HG03558 (cell line): Measurements from ENCODE around the gene L3MBTL3.
"Not testable (repeated sequence)": the region's sequence is repeated elsewhere in the genome, so short reads cannot be mapped to it uniquely, and the experiment has no call there.

Experiments
- ATAC-seq: cut with Tn5 transposase; IDR thresholded peaks from one replicate; pipeline ENCODE4 v1.9.1; 2021; ENCODE audit warnings: moderate number of reproducible peaks; ENCODE audit not compliant: unreplicated experiment; ENCODE audit errors: extremely low read depth

The L3MBTL3 gene

DNA sequence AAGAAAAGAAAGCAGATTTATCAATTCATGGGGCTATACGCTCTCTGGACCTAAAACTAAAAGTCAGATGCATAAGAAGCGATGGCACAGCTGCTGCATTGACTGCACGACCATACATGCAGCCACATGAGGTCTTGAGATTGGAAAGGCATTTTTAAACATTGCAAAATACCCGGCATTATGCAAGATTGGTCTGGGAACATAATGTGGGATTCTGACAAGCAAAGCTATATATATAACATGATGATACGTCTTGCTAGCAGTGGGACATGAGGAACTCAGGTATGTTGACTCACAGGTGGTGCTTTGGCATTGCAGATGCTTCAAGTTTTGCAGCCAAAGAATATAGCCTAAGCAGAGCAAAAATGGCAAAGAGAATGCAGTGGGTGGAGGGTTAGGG, 149.3 kb downstream of the L3MBTL3 start:
- no peak for ATAC-seq

DNA sequence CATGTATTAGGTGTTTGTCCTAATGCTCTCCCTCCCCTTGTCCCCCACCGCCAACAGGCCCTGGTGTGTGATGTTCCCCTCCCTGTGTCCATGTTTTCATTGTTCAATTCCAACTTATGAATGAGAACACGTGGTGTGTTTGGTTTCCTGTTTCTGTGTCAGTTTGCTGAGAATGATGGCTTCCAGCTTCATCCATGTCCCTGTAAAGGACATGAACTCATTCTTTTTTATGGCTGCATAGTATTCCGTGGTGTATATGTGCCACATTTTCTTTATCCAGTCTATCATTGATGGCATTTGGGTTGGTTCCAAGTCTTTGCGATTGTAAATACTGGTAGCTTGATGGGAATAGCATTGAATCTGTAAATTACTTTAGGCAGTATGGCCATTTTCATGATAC, 151.8 kb downstream of the L3MBTL3 start:
- ATAC-seq, result not testable (repeated sequence)

DNA sequence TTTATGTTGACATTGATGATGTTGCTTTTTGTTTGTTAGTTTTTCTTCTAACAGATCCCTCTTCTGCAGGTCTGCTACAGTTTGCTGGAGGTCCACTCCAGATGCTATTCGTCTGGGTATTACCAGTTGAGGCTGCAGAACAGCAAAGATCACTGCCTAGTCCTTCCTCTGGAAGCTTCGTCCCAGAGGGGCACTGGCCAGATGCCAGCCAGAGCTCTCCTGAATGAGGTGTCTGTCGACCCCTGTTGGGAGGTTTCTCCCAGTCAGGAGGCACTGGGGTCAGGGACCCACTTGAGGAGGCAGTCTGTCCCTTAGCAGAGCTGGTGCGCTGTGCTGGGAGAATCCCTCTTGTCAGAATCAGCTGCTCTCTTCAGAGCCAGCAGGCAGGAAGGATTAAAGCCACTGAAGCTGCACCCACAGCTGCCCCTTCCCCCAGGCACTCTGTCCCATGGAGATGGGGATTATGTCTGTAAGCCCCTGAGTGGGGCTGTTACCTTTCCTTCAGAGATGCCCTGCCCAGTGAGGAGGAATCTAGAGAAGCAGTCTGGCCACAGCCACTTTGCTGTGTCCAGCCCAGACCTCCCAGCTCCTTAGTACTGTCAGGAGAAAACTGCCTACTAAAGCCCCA, 155.1 kb downstream of the L3MBTL3 start:
- not testable (repeated sequence) for ATAC-seq

DNA sequence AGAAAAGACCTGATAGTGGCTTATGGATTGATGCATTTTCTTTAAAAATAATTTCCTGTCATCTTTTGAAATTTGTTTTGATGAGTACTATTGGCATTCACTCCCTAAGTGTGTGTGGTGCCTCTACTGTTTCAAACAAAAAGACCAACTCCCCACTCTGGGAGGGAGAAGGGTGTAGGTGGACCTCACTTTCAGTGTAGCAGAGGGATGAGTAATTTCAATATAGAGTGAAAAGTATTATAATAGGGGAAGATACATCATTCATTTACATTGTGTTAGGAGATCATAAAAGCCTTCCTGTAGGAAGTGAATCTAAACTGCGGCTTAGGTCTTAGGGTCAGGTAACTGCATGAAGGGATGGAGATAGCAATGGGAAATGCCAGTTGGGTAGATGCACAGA, 158.0 kb downstream of the L3MBTL3 start:
- ATAC-seq, result no peak

DNA sequence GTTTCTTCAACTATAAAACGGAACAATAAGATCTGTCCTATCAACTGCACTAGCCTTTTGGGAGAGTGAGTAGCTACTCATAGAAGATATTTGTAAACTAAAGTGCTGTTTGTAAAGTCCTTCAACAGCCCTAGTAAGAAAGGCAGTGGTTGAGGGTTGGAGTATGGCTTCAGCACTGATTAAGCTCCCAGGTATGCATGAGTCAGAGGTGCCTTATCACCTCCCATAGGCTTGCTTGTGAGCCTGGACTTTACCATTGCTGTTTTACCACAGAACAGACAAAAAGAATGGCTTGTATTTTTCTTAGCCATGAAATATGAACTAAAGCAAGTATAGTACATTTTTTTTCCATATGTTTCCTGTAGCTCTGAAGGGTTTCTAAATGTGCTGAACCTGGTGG, 160.3 kb downstream of the L3MBTL3 start:
- ATAC-seq, result no peak

DNA sequence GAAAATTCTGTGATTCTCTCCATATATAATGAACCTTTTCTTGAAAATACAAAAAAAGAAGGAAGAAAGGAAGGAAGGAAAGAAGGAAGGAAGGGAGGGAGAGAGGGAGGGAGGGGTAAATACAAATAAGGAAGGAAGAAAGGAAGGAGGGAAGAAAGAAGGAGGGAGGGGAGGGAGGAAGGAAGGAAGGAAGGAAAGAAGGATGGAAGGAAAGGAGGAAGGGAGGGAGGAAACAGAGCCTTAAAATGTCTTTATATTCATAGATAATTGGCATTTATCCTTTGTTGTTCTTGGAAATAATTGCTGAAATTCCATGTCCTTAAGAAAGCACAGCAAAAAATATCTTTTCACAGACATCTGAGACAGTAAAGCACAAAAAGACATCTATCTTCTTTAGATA, 164.1 kb downstream of the L3MBTL3 start:
- no peak for ATAC-seq

DNA sequence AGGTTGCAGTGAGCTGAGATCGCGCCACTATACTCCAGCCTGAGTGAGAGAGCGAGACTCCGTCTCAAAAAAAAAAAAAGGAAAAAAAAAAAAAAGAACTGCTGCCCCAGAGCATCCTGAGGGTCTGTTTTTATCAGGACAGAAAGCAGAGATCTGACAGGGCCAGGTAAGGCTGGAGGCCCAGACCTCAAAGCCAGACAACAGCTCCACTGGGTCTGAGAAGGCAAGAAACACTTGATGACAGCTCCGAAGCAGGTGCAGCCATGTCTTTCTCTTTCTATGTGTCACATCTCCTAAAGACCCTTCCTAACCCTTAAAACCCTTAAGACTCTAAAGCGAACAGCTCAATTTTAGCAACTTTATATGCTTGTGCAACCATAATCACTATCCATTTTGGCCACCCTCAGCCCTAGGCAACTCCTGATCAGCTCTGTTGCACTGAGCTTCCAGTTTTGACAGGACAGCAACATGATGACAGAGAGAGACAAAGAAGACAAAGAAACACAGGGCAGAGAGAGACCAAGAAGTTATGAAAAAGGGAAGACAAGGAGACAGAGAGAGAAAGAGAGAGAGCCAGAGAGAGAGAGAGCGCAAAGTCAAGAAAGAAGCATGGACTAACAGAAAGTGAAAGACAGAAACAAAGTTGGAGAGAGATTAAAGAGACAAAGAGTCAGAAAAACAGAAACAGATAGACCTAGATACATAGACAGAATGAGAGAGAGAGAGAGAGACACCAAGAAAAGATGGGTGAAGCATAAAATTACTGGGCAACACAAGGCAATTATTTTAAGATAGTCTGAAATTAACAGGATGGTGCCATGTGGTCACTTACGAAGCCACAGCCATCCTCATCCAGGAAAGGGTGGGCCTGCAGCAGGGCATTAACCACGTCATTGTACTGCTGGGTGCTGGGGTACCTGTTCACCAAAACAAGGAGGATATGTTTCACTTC, 165.2 kb downstream of the L3MBTL3 start:
- ATAC-seq, result no peak

DNA sequence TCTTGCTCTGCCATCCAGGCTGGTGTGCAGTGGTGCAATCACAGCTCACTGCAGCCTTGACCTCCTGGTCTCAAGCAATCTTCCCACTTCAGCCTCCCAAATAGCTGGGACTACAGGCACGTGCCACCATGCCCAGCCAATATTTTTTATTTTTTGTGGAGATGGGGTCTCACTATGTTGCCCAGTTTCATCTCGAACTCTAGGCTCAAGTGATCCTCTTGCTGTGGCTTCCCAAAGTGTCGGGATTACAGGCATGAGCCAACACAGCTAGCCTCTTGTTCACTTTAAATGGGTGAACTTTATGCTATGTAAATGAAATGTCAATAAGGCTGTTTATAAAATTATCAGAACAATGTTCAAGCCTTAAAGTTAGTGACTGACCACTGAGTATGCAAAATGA, 167.3 kb downstream of the L3MBTL3 start:
- ATAC-seq, result no peak

DNA sequence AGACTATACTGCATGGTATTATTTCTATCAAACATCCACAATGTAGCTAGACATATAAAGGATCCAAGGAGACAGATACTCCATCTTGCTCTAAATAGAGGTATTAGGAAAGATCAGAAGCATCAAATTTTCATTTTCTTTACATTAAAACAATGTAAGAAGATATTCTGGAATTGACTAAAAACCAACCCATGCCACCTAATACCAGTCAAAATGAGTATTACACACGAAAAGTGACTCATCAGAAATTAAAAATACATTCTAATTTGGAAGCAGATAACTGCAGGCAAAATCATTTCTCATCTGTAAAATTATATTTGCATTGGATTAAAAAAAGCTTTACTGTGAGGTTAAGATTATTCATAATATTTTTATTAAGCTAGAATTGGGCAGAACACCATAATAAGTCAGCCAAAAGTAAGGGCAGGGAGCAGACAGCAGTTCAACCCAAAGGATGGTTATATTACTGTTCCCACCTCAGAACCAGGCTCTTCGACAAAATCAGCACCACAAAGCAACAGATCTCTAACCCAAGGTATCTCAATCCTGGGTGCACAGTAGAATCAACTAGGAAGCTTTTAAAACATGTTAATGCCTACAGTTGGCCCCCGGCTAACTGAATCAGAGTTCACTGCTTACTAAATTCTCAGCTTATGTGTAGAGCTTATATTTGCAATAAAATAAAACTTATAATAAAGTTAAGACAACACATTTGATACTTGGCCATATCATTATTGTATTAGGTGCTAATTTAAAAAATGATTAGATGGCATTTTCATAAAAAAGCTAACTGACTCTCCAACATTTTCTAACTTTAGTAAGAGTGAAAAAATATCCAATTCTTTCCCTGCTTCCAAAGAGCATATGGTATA, 169.2 kb downstream of the L3MBTL3 start:
- no peak for ATAC-seq

DNA sequence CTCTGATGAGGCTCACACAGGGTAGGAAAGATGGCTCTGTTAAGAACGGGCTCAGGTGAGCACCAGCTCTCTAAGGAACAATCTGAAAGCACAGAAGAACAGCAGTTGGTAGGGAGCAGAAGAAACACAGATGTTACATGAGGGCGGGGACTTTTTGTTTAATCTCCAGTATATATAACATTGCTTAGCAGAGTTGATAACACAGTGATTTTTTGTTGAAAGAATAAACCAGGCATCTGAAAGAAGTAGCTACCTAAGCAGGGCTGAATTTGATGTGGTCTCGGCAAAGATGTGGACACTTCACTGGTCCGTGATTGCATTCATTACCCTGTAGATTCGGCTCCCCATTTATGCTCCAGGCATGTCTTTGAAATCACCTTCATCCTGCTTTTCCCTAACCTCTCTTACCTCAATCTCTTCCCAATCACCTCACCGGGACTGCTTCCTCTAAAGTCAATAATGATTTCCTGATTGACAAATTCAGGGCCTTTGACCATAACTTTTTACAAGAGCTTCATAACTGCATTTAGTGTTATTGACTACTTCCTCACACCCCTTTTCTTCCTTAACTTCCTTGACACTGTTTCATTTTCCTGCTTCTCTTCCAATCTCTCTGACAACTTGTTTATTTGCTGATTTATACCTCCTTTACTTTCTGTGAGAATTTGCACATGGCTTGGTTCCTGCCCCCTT, 170.0 kb downstream of the L3MBTL3 start:
- ATAC-seq, result no peak

DNA sequence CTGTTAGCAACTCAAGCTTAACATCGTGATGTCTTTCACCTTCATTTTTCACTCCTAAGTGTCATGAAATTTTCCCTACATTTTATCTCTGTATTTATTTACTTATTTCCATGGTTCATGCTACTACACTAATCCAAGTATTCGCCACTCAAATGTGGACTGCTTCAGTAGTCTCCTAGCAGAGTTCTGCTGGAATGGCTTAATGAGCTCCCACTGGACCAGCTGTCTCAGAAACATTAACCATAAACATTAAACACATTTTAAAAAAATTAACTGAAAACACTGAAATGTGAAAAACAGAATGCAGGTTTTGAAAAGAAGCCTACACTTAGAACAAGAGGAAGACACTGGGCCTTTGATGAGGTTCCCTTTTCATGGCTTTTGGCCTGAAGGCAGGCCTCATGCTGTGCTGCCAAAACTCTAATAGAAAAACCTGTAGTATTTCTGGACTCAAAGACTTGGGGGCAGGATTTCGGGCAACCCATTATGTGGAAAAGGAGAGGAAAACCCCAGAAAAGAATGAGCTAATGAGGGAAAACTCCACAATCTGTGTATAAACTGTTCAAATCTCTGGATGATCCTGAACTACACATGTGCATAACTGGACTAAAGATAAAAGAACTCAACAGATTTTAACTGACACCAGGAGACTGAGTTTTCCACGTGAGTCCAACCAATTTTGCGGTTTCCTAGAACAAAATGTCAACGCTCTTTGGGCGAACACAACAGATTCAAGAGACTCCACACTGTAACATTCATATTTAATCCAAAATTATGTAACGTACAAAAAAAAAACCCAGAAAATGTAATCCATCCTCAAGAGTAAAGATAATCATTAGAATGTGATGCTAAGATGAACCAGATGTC, 171.4 kb downstream of the L3MBTL3 start:
- no peak for ATAC-seq
